Loucy (cell line): ENCODE measurements around the gene ACAP1.

Experiments
- EZH2phosphoT487 ChIP-seq: fragments of 200-600 bp; IDR thresholded peaks from 2 replicates; pipeline ENCODE4 v1.6.1; 2018; ENCODE audit warnings: antibody characterized with exemption, mild to moderate bottlenecking, moderate library complexity, borderline replicate concordance
- TF ChIP-seq, protein P1 (sequence below): fragments of 200-600 bp; sonication (generic); conservative IDR thresholded peaks from 2 replicates; pipeline ENCODE4 v1.5.1; 2014; ENCODE audit warnings: mild to moderate bottlenecking, antibody characterized with exemption, low read length

GRCh38 chr17:7340179-7340578 is 3.9 kb downstream of the ACAP1 start:
- TF ChIP-seq, protein P1, sequence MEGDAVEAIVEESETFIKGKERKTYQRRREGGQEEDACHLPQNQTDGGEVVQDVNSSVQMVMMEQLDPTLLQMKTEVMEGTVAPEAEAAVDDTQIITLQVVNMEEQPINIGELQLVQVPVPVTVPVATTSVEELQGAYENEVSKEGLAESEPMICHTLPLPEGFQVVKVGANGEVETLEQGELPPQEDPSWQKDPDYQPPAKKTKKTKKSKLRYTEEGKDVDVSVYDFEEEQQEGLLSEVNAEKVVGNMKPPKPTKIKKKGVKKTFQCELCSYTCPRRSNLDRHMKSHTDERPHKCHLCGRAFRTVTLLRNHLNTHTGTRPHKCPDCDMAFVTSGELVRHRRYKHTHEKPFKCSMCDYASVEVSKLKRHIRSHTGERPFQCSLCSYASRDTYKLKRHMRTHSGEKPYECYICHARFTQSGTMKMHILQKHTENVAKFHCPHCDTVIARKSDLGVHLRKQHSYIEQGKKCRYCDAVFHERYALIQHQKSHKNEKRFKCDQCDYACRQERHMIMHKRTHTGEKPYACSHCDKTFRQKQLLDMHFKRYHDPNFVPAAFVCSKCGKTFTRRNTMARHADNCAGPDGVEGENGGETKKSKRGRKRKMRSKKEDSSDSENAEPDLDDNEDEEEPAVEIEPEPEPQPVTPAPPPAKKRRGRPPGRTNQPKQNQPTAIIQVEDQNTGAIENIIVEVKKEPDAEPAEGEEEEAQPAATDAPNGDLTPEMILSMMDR = no peak
- no peak for TF ChIP-seq EZH2phosphoT487
